NCI-H1694 (cell line): ENCODE results near the gene GZMB.
"Not testable (repeated sequence)": the region's sequence is repeated elsewhere in the genome, so short reads cannot be mapped to it uniquely, and the experiment has no call there.

Source experiments
- DNase-seq: peaks from one replicate; lab custom pipeline; 2025; lab: John Stamatoyannopoulos, UW

Gene GZMB

GRCh38 chr14:24631749-24632335, 2.1 kb downstream of the GZMB start:
- DNase-seq, result no peak

- no peak for DNase-seq
Observed at GRCh38 chr14:24630872-24631477, 3.0 kb downstream of the GZMB start.

GRCh38 chr14:24630087-24630871, 3.7 kb downstream of the GZMB start:
- DNase-seq, result no peak

- no peak for DNase-seq
Observed at GRCh38 chr14:24629521-24629920, 4.5 kb downstream of the GZMB start.

- DNase-seq, result no peak
Observed at GRCh38 chr14:24613747-24614146, 20.2 kb downstream of the GZMB start.

GRCh38 chr14:24613241-24613640, 20.7 kb downstream of the GZMB start:
- no peak for DNase-seq

- DNase-seq, result no peak
Observed at GRCh38 chr14:24612196-24612595, 21.8 kb downstream of the GZMB start.

GRCh38 chr14:24609655-24610344, 24.2 kb downstream of the GZMB start, which contains the start of gene GZMH:
GZMH (minus strand) TSS chr14:24609685; CDS start chr14:24609613, 72 bp downstream.
- DNase-seq, result no peak

GRCh38 chr14:24607635-24608514, 26.1 kb downstream of the GZMB start:
- DNase-seq, result no peak

GRCh38 chr14:24607081-24607480, 26.9 kb downstream of the GZMB start:
- no peak for DNase-seq

- no peak for DNase-seq
Observed at GRCh38 chr14:24606297-24606696, 27.7 kb downstream of the GZMB start.

GRCh38 chr14:24605435-24606190, 28.4 kb downstream of the GZMB start:
- no peak for DNase-seq

GRCh38 chr14:24597403-24597802, 36.6 kb downstream of the GZMB start:
- DNase-seq, result no peak

- DNase-seq, result no peak
Observed at GRCh38 chr14:24595073-24595808, 38.7 kb downstream of the GZMB start.

- DNase-seq, result not testable (repeated sequence)
Observed at GRCh38 chr14:24591004-24591403, 43.0 kb downstream of the GZMB start.

- not testable (repeated sequence) for DNase-seq
Observed at GRCh38 chr14:24584402-24584801, 49.6 kb downstream of the GZMB start.
